ENCODE data around the gene ARVCF. TPM values are rescaled to one million over a fixed set of nuclear protein-coding genes. Genes with fewer than 3 reads are reported as not detected.

ARVCF gene
- total and polyA plus RNA-seq, 2 experiments from 2014 or later: 15.6 to 122 TPM

DNA sequence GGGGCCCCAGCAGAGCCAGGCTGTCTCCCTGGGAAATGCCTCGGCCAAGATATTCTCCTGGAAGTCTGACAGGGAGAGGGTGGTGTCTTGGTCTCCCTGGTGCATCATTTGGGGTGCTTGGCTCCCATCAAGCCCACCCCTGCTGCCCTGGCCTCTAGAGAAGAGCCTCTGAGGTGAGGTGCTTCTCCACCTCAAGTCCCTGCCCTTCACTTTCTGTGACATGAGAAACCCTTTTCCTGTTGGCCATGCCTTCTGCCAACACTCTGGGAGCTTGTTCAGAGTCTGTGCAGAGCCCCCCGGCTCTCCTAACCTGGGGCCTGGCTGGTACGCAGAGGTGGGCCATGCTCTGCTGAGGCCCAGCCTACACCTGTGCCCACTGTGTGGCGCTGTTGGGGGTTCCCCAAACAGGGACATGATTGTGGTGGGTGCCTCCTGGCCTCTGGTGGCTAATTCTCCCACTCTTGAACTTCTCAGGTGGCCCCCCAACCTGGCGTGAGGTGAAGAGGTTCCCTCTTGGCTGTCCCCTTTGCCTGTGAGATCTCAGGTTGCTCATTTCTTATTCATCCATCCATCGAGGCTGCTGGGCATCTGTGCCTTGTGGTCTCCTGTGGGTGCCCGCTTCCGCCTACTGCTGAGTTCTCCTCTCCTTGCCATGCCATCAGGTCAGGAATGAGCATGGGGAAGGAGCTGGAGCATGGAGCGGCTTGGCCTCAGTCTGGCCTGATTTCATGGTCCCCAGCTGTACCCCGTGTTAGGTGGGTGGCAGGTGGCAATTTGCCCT, 44.3 kb upstream of the ARVCF start:
- no peak overlapping the region for H3K27ac ChIP-seq (ENCODE audit: low read depth)
- no peaks in the 10 kb centered on the region for H4K20me1 ChIP-seq (replicated peaks; ENCODE audit: insufficient read depth)
- no peaks in the 10 kb centered on the region for H3K79me2 ChIP-seq (replicated peaks; ENCODE audit: insufficient read depth)
- ATAC-seq (peak; percentile 72), DNase-seq (ENCODE audit: low spot score) (peak; percentile 45)
- Mint-ChIP-seq H3K4me3 (no peak overlapping the region), H3K9me3 (no peaks in the 10 kb centered on the region), H3K27ac (no peak overlapping the region), H3K36me3 (ENCODE audit: low read depth) (no peaks in the 10 kb centered on the region; the same call in 2 of the 3 replicates), H3K4me1 (no peaks in the 10 kb centered on the region), H3K27me3 (ENCODE audit: insufficient read depth, low read depth, poor library complexity) (peaks cover 8% of the 10 kb centered on the region)
- no peak overlapping the region for H3K4me2 ChIP-seq
- H3K36me3 ChIP-seq (ENCODE audit: insufficient read depth): no peaks in the 10 kb centered on the region
- H3K4me3 ChIP-seq: no peak overlapping the region
- no peak overlapping the region for H2AFZ ChIP-seq
- 0 out of 2 replicates have a peak, but pooled peaks cover 8% of the 10 kb centered on the region for H3F3A ChIP-seq (replicated peaks; ENCODE audit: low read depth)
- no peaks in the 10 kb centered on the region for H3K9me2 ChIP-seq (ENCODE audit: insufficient read depth)
- no peak for TF ChIP-seq EZH2 (IDR thresholded peaks at IDR 0.05; ENCODE audit: low read depth, unreplicated experiment)
- TF ChIP-seq, protein P1, sequence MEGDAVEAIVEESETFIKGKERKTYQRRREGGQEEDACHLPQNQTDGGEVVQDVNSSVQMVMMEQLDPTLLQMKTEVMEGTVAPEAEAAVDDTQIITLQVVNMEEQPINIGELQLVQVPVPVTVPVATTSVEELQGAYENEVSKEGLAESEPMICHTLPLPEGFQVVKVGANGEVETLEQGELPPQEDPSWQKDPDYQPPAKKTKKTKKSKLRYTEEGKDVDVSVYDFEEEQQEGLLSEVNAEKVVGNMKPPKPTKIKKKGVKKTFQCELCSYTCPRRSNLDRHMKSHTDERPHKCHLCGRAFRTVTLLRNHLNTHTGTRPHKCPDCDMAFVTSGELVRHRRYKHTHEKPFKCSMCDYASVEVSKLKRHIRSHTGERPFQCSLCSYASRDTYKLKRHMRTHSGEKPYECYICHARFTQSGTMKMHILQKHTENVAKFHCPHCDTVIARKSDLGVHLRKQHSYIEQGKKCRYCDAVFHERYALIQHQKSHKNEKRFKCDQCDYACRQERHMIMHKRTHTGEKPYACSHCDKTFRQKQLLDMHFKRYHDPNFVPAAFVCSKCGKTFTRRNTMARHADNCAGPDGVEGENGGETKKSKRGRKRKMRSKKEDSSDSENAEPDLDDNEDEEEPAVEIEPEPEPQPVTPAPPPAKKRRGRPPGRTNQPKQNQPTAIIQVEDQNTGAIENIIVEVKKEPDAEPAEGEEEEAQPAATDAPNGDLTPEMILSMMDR (conservative IDR thresholded peaks at IDR 0.05; ENCODE audit: low read depth in 2 of 2): peak; percentile 47 to 62
- H3K4me1 ChIP-seq (ENCODE audit: insufficient read depth): no peaks in the 10 kb centered on the region
- H3K27me3 ChIP-seq (ENCODE audit: insufficient read depth): no peaks in the 10 kb centered on the region

DNA sequence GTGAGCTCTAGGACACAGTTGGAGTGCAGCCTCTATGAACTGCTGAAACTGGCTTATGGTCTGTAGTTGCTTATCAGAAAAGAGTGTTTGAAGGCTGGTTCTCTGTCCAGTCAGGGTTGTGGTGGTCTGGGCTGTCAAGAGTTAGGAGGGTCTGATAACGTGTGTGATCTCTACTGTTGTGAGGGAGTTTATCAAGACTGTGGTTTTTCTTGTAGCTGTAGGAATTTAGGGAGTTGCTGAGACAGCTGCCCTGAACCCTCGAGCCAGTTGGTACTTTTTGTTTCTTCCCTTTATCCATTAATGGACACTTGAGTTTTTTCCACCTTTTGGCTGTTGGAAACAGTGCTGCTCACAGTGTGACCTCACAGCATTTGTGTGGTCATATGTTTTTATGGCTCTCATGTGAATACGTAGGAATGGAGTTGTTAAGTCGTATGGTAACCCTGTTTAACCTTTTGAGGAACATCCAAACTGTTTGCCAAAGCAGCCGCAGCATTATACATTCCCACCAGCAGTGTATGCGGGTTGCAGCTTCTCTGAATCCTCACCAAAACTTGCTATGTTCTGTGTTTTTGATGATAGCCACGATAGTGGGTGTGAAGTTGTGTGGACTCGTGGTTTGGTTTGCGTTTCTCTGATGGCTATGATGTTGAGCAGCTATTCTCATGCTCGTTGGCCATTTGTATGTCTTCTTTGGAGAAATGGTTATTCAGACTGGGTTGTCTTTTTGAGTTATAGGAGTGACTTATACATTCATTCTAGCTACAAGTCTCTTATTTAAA, 42.6 kb upstream of the ARVCF start:
- Mint-ChIP-seq H3K27me3 (ENCODE audit: insufficient read depth, low read depth, poor library complexity) (peaks cover 3% of the 10 kb centered on the region), H3K36me3 (ENCODE audit: low read depth) (no peaks in the 10 kb centered on the region; the same call in 2 of the 3 replicates), H3K9me3 (no peaks in the 10 kb centered on the region), H3K4me3 (no peak overlapping the region), H3K27ac (no peak overlapping the region), H3K4me1 (no peaks in the 10 kb centered on the region)
- H3K27me3 ChIP-seq (ENCODE audit: insufficient read depth): no peaks in the 10 kb centered on the region
- ATAC-seq (no peak), DNase-seq (ENCODE audit: low spot score) (no peak)
- no peak for TF ChIP-seq EZH2phosphoT487 (IDR thresholded peaks at IDR 0.05; ENCODE audit: unreplicated experiment)
- TF ChIP-seq ZNF331 (CRISPR knock-in tag; IDR thresholded peaks at IDR 0.05; ENCODE audit: low read depth): no peak
- no peak for TF ChIP-seq ZNF114 (CRISPR knock-in tag; IDR thresholded peaks at IDR 0.05)
- TF ChIP-seq STAT1 (IDR thresholded peaks at IDR 0.05; ENCODE audit: unreplicated experiment): no peak
- TF ChIP-seq JUNB (IDR thresholded peaks at IDR 0.05; ENCODE audit: unreplicated experiment): no peak
- TF ChIP-seq POLR2AphosphoS5 (IDR thresholded peaks at IDR 0.05; ENCODE audit: low read depth): no peak
- TF ChIP-seq, protein P2, sequence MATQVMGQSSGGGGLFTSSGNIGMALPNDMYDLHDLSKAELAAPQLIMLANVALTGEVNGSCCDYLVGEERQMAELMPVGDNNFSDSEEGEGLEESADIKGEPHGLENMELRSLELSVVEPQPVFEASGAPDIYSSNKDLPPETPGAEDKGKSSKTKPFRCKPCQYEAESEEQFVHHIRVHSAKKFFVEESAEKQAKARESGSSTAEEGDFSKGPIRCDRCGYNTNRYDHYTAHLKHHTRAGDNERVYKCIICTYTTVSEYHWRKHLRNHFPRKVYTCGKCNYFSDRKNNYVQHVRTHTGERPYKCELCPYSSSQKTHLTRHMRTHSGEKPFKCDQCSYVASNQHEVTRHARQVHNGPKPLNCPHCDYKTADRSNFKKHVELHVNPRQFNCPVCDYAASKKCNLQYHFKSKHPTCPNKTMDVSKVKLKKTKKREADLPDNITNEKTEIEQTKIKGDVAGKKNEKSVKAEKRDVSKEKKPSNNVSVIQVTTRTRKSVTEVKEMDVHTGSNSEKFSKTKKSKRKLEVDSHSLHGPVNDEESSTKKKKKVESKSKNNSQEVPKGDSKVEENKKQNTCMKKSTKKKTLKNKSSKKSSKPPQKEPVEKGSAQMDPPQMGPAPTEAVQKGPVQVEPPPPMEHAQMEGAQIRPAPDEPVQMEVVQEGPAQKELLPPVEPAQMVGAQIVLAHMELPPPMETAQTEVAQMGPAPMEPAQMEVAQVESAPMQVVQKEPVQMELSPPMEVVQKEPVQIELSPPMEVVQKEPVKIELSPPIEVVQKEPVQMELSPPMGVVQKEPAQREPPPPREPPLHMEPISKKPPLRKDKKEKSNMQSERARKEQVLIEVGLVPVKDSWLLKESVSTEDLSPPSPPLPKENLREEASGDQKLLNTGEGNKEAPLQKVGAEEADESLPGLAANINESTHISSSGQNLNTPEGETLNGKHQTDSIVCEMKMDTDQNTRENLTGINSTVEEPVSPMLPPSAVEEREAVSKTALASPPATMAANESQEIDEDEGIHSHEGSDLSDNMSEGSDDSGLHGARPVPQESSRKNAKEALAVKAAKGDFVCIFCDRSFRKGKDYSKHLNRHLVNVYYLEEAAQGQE (IDR thresholded peaks at IDR 0.05; ENCODE audit: unreplicated experiment): no peak
- TF ChIP-seq, protein P3, sequence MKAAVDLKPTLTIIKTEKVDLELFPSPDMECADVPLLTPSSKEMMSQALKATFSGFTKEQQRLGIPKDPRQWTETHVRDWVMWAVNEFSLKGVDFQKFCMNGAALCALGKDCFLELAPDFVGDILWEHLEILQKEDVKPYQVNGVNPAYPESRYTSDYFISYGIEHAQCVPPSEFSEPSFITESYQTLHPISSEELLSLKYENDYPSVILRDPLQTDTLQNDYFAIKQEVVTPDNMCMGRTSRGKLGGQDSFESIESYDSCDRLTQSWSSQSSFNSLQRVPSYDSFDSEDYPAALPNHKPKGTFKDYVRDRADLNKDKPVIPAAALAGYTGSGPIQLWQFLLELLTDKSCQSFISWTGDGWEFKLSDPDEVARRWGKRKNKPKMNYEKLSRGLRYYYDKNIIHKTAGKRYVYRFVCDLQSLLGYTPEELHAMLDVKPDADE (IDR thresholded peaks at IDR 0.05): no peak
- TF ChIP-seq NANOG (IDR thresholded peaks at IDR 0.05; ENCODE audit: borderline replicate concordance): no peak
- TF ChIP-seq EZH2 (IDR thresholded peaks at IDR 0.05; ENCODE audit: low read depth, unreplicated experiment): no peak
- no peak for TF ChIP-seq CREB1 (CRISPR knock-in tag; IDR thresholded peaks at IDR 0.05; ENCODE audit: low read depth)
- no peak overlapping the region for H3K4me2 ChIP-seq
- H3K4me3 ChIP-seq: no peak overlapping the region
- no peaks in the 10 kb centered on the region for H3K79me2 ChIP-seq (replicated peaks; ENCODE audit: insufficient read depth)
- H3K9me2 ChIP-seq (ENCODE audit: insufficient read depth): no peaks in the 10 kb centered on the region
- no peak overlapping the region for H2AFZ ChIP-seq
- H3K4me1 ChIP-seq (ENCODE audit: insufficient read depth): no peaks in the 10 kb centered on the region
- 0 out of 2 replicates have a peak, but pooled peaks cover 8% of the 10 kb centered on the region for H3F3A ChIP-seq (replicated peaks; ENCODE audit: low read depth)
- H4K20me1 ChIP-seq (replicated peaks; ENCODE audit: insufficient read depth): no peaks in the 10 kb centered on the region
- H3K36me3 ChIP-seq (ENCODE audit: insufficient read depth): no peaks in the 10 kb centered on the region
- no peak overlapping the region for H3K27ac ChIP-seq (ENCODE audit: low read depth)
